ENCODE data around the gene CDKN2B-AS1.

The CDKN2B-AS1 gene

GRCh38 chr9:22088053-22088716, 93.6 kb downstream of the CDKN2B-AS1 start:
- DNase-seq (ENCODE audit: low read depth), result no peak

GRCh38 chr9:22088717-22089061, 94.1 kb downstream of the CDKN2B-AS1 start:
- no peak for DNase-seq (ENCODE audit: low read depth)

GRCh38 chr9:22097707-22098106, 103.1 kb downstream of the CDKN2B-AS1 start:
- DNase-seq (ENCODE audit: low read depth), result no peak

- DNase-seq (ENCODE audit: low read depth), result no peak
Observed at GRCh38 chr9:22098643-22099332, 104.2 kb downstream of the CDKN2B-AS1 start.

GRCh38 chr9:22100626-22101025, 106.0 kb downstream of the CDKN2B-AS1 start:
- DNase-seq (ENCODE audit: low read depth), result no peak

- DNase-seq (ENCODE audit: low read depth), result no peak
Observed at GRCh38 chr9:22102146-22103053, 107.8 kb downstream of the CDKN2B-AS1 start.

- no peak for DNase-seq (ENCODE audit: low read depth)
Observed at GRCh38 chr9:22103685-22104575, 109.3 kb downstream of the CDKN2B-AS1 start.

- peak; percentile 18 for DNase-seq (ENCODE audit: low read depth)
Observed at GRCh38 chr9:22105005-22105722, 110.6 kb downstream of the CDKN2B-AS1 start.

- no peak for DNase-seq (ENCODE audit: low read depth)
Observed at GRCh38 chr9:22107202-22108045, 112.8 kb downstream of the CDKN2B-AS1 start.

- no peak for DNase-seq (ENCODE audit: low read depth)
Observed at GRCh38 chr9:22108581-22109370, 114.2 kb downstream of the CDKN2B-AS1 start.

- DNase-seq (ENCODE audit: low read depth), result no peak
Observed at GRCh38 chr9:22111176-22111953, 116.8 kb downstream of the CDKN2B-AS1 start.

GRCh38 chr9:22111954-22112247, 117.3 kb downstream of the CDKN2B-AS1 start:
- no peak for DNase-seq (ENCODE audit: low read depth)

- no peak for DNase-seq (ENCODE audit: low read depth)
Observed at GRCh38 chr9:22112870-22113821, 118.6 kb downstream of the CDKN2B-AS1 start.

GRCh38 chr9:22114956-22115355, 120.4 kb downstream of the CDKN2B-AS1 start:
- DNase-seq (ENCODE audit: low read depth), result no peak

- no peak for DNase-seq (ENCODE audit: low read depth)
Observed at GRCh38 chr9:22116758-22117157, 122.2 kb downstream of the CDKN2B-AS1 start.

GRCh38 chr9:22117511-22118384, 123.2 kb downstream of the CDKN2B-AS1 start:
- DNase-seq (ENCODE audit: low read depth), result no peak
